H9 (cell line): ENCODE results near the gene LMF1. TPM values are rescaled to one million over a fixed set of nuclear protein-coding genes. Genes with fewer than 3 reads are reported as not detected.

ENCODE experiments used
- DNase-seq: peaks from one replicate; pipeline ENCODE4 v3.0.0-alpha.2; 2017
- H2AFZ ChIP-seq: one replicate; pipeline ENCODE4 v1.6.1; 2013; ENCODE audit warnings: mild to moderate bottlenecking, low read length, control low read depth, moderate library complexity
- H2AK5ac ChIP-seq: 2 replicates; pipeline ENCODE4 v1.6.1; 2013; ENCODE audit warnings: low read length, control low read depth, mixed read lengths; ENCODE audit not compliant: insufficient read length
- H2BK120ac ChIP-seq: one replicate; pipeline ENCODE4 v1.6.1; 2013; ENCODE audit warnings: low read depth, mild to moderate bottlenecking, low read length, control low read depth, inconsistent platforms; ENCODE audit not compliant: poor library complexity, severe bottlenecking
- H2BK12ac ChIP-seq: 2 replicates; pipeline ENCODE4 v1.6.1; 2013; ENCODE audit warnings: low read length, control low read depth, mixed read lengths, low read depth; ENCODE audit not compliant: insufficient read length
- H2BK15ac ChIP-seq: 2 replicates; pipeline ENCODE4 v1.6.1; 2013; ENCODE audit warnings: low read depth, low read length, control low read depth
- H2BK20ac ChIP-seq: one replicate; pipeline ENCODE4 v1.6.1; 2013; ENCODE audit warnings: low read depth, mild to moderate bottlenecking, low read length, control low read depth, inconsistent platforms; ENCODE audit not compliant: poor library complexity, severe bottlenecking
- H2BK5ac ChIP-seq: 2 replicates; pipeline ENCODE4 v1.6.1; 2013; ENCODE audit warnings: low read length, control low read depth, mixed read lengths; ENCODE audit not compliant: insufficient read length
- H3K14ac ChIP-seq: 2 replicates; pipeline ENCODE4 v1.6.1; 2013; ENCODE audit warnings: low read length, control low read depth; ENCODE audit not compliant: insufficient read depth
- H3K18ac ChIP-seq: 2 replicates; pipeline ENCODE4 v1.6.1; 2013; ENCODE audit warnings: low read depth, mild to moderate bottlenecking, mixed read lengths, low read length, control low read depth; ENCODE audit not compliant: insufficient read length
- H3K23ac ChIP-seq: 2 replicates; pipeline ENCODE4 v1.6.1; 2013; ENCODE audit warnings: low read length, control low read depth, mixed read lengths, low read depth; ENCODE audit not compliant: insufficient read length
- H3K23me2 ChIP-seq: 2 replicates; pipeline ENCODE4 v1.6.1; 2013; ENCODE audit warnings: low read depth, mild to moderate bottlenecking, mixed read lengths, low read length, control low read depth; ENCODE audit not compliant: insufficient read length, poor library complexity, severe bottlenecking
- H3K27ac ChIP-seq: 2 replicates; pipeline ENCODE4 v1.5.1; 2013; ENCODE audit warnings: low read length, control low read depth, mixed read lengths, low read depth; ENCODE audit not compliant: insufficient read length
- H3K27me3 ChIP-seq: 2 replicates; pipeline ENCODE4 v1.6.1; 2013; ENCODE audit warnings: low read length, control low read depth, inconsistent platforms; ENCODE audit not compliant: insufficient read depth
- H3K4ac ChIP-seq: 2 replicates; pipeline ENCODE4 v1.6.1; 2013; ENCODE audit warnings: low read depth, mild to moderate bottlenecking, control low read depth, inconsistent platforms, low read length, moderate library complexity
- H3K4me1 ChIP-seq: 2 replicates; pipeline ENCODE4 v1.6.1; 2013; ENCODE audit warnings: low read length, control low read depth, inconsistent platforms; ENCODE audit not compliant: insufficient read depth
- H3K4me2 ChIP-seq: 2 replicates; pipeline ENCODE4 v1.6.1; 2013; ENCODE audit warnings: low read length, control low read depth, mixed read lengths; ENCODE audit not compliant: insufficient read length, insufficient read depth
- H3K56ac ChIP-seq: 2 replicates; pipeline ENCODE4 v1.6.1; 2013; ENCODE audit warnings: low read depth, mild to moderate bottlenecking, mixed read lengths, low read length, control low read depth; ENCODE audit not compliant: insufficient read length
- H3K79me1 ChIP-seq: 2 replicates; pipeline ENCODE4 v1.6.1; 2013; ENCODE audit warnings: low read depth, mild to moderate bottlenecking, moderate library complexity, low read length, control low read depth, inconsistent platforms; ENCODE audit not compliant: insufficient read depth, poor library complexity, severe bottlenecking
- H3K79me2 ChIP-seq: 2 replicates; pipeline ENCODE4 v1.6.1; 2013; ENCODE audit warnings: low read length, control low read depth, inconsistent platforms; ENCODE audit not compliant: insufficient read depth
- H3K9ac ChIP-seq: 2 replicates; pipeline ENCODE4 v1.6.1; 2013; ENCODE audit warnings: low read length, control low read depth, mixed read lengths; ENCODE audit not compliant: insufficient read length; ENCODE audit errors: extremely low read depth
- H3K9me3 ChIP-seq: one replicate; pipeline ENCODE4 v1.6.1; 2013; ENCODE audit warnings: low read depth, low read length, inconsistent platforms; ENCODE audit not compliant: control insufficient read depth
- H3T11ph ChIP-seq: one replicate; pipeline ENCODE4 v1.6.1; 2013; ENCODE audit warnings: mild to moderate bottlenecking, low read length, control low read depth, inconsistent platforms
- H4K20me1 ChIP-seq: one replicate; pipeline ENCODE4 v1.6.1; 2013; ENCODE audit not compliant: control insufficient read depth, insufficient read length, insufficient read depth
- H4K5ac ChIP-seq: 2 replicates; pipeline ENCODE4 v1.6.1; 2013; ENCODE audit warnings: low read depth, mild to moderate bottlenecking, mixed read lengths, low read length, control low read depth; ENCODE audit not compliant: insufficient read length
- H4K8ac ChIP-seq: replicated peaks from 2 replicates; pipeline ENCODE4 v1.6.1; 2013; ENCODE audit warnings: low read length, control low read depth, mixed read lengths, low read depth; ENCODE audit not compliant: insufficient read length
- H4K91ac ChIP-seq: 2 replicates; pipeline ENCODE4 v1.6.1; 2013; ENCODE audit warnings: low read depth, mild to moderate bottlenecking, moderate library complexity, mixed read lengths, low read length, control low read depth; ENCODE audit not compliant: insufficient read length
- H3K27ac Mint-ChIP-seq, 3 experiments: 2 replicates in 2 of 3; 3 replicates in 1 of 3; pipeline ENCODE4 v1.8.0; 2020 to 2021; ENCODE audit warnings: mixed read lengths in 3 of 3, mild to moderate bottlenecking in 1 of 3, moderate library complexity in 1 of 3
- H3K27me3 Mint-ChIP-seq: 2 replicates; pipeline ENCODE4 v1.8.0; 2021; ENCODE audit warnings: low read depth, mild to moderate bottlenecking, moderate library complexity, mixed read lengths
- H3K36me3 Mint-ChIP-seq, 3 experiments: 2 replicates in 2 of 3; 3 replicates in 1 of 3; pipeline ENCODE4 v1.8.0; 2020 to 2021; ENCODE audit warnings: low read depth in 3 of 3, mixed read lengths in 3 of 3; ENCODE audit not compliant: insufficient read depth in 1 of 3
- H3K4me1 Mint-ChIP-seq, 2 experiments: 2 replicates each; pipeline ENCODE4 v1.8.0; 2020; ENCODE audit warnings: mixed read lengths in 2 of 2
- H3K4me3 Mint-ChIP-seq, 2 experiments: 2 replicates in 1 of 2; 3 replicates in 1 of 2; pipeline ENCODE4 v1.8.0; 2020 to 2021; ENCODE audit warnings: mild to moderate bottlenecking in 2 of 2, mixed read lengths in 2 of 2, moderate library complexity in 1 of 2
- H3K9me3 Mint-ChIP-seq, 2 experiments: 2 replicates in 1 of 2; 3 replicates in 1 of 2; pipeline ENCODE4 v1.8.0; 2020; ENCODE audit warnings: mild to moderate bottlenecking in 2 of 2, mixed read lengths in 2 of 2, moderate library complexity in 1 of 2
- CTCF ChIP-seq: fragments of 200-600 bp; sonication (generic); conservative IDR thresholded peaks from 3 replicates; pipeline ENCODE4 v1.8.0; 2021; ENCODE audit warnings: antibody characterized with exemption, mild to moderate bottlenecking
- WGBS: extraction: QIAGEN DNeasy Blood & Tissue Kit; methylation state at CpG from one replicate; pipeline ENCODE4 v1.1.7; 2013; ENCODE audit warnings: missing lambda C conversion rate, low lambda C conversion rate, mixed read lengths; ENCODE audit not compliant: insufficient read length; ENCODE audit errors: extremely low coverage; 5-methylcytosine and 5-hydroxymethylcytosine counted together
- total RNA-seq: library from RNA; stranded (reverse); gene quantifications from 2 replicates; pipeline ENCODE4 v1.2.1, GENCODE V29; 2021

Gene LMF1
- total RNA-seq, 1 experiment from 2014 or later = 7.1 TPM

DNA sequence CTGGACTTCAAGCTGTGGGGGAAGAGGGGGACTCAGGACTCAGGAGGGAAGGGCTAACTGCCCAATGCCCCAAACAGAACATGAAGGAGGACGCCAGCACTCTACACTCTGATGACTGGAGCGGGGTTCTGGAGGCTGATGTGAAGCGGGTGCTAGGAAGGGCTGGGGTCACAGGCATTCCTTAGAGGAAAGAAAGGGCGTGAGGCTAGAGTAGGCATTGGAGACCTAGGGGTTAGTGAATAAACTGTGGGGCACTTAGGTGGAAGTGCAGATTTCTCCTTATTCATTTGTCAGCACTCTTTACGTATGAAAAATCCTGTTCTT, 760 bp upstream of the LMF1 start:
- peak overlapping the region; percentile 30 for H3K4me2 ChIP-seq

More for the DNA sequence above, 760 bp upstream of the LMF1 start:
- Mint-ChIP-seq H3K27ac (no peak overlapping the region; a peak in 1 of 7 replicates), H3K27me3 (peaks cover 42% of the 10 kb centered on the region), H3K36me3 (peaks cover 0 to 2% (median 2%) of the 10 kb centered on the region in 3 experiments; a peak in 1 of 7 replicates), H3K4me1 (peaks cover 7 to 10% of the 10 kb centered on the region in 2 experiments), H3K9me3 (peaks cover 0 to 6% of the 10 kb centered on the region in 2 experiments; a peak in 2 of 5 replicates), H3K4me3 (peak overlapping the region; percentile 21 to 66; a peak in 4 of 5 replicates)
- Histone ChIP-seq H4K20me1 (no peaks in the 10 kb centered on the region), H3T11ph (no peak overlapping the region), H3K56ac (no peak overlapping the region), H2BK20ac (no peak overlapping the region), H3K23ac (no peak overlapping the region), H3K9me3 (no peaks in the 10 kb centered on the region), H3K14ac (no peak overlapping the region), H4K5ac (no peak overlapping the region), H4K8ac (no peak overlapping the region), H3K27ac (no peak overlapping the region), H2BK5ac (no peak overlapping the region), H2AFZ (no peak overlapping the region), H3K9ac (no peak overlapping the region), H4K91ac (no peak overlapping the region), H3K4me1 (no peaks in the 10 kb centered on the region), H3K79me2 (no peaks in the 10 kb centered on the region), H3K27me3 (no peaks in the 10 kb centered on the region; the same call in 1 of the 2 replicates), H3K79me1 (no peaks in the 10 kb centered on the region), H3K23me2 (peaks cover 12% of the 10 kb centered on the region), H2AK5ac (no peak overlapping the region), H3K4ac (no peak overlapping the region), H2BK15ac (no peak overlapping the region), H2BK120ac (no peak overlapping the region), H2BK12ac (no peak overlapping the region), H3K18ac (no peak overlapping the region)
- no CpG with 5 or more reads among the region's 5 CpGs for WGBS
- TF ChIP-seq CTCF = no peak
- no peak for DNase-seq
